Bronchial epithelial cell (primary cell): ENCODE results near the gene HTRA3. TPM values are rescaled to one million over a fixed set of nuclear protein-coding genes. Genes with fewer than 3 reads are reported as not detected.
A peak's percentile ranks its signal among the peaks of the same experiment; 100 is the strongest.

Source experiments
- DNase-seq: peaks from one replicate; pipeline ENCODE4 v3.0.0-alpha.2; 2010; ENCODE audit warnings: low read depth
- FAIRE-seq: peaks from 2 replicates; lab custom pipeline; 2011; peaks lifted over from hg19 to GRCh38; lab: Jason Lieb, UNC
- H3K27me3 ChIP-seq: 2 replicates; pipeline ENCODE4 v1.5.1; 2011; ENCODE audit warnings: low read length; ENCODE audit not compliant: control insufficient read depth, insufficient read depth
- H3K36me3 ChIP-seq: 2 replicates; pipeline ENCODE4 v1.5.1; 2011; ENCODE audit warnings: low read length; ENCODE audit not compliant: control insufficient read depth, insufficient read depth
- H3K4me3 ChIP-seq: 2 replicates; pipeline ENCODE4 v1.5.1; 2011; ENCODE audit warnings: mild to moderate bottlenecking, low read depth, low read length, control low read depth
- CTCF ChIP-seq: IDR thresholded peaks from 2 replicates; pipeline ENCODE4 v1.5.1; 2011; ENCODE audit warnings: mild to moderate bottlenecking, moderate library complexity, low read length, control low read depth, inconsistent platforms; ENCODE audit not compliant: insufficient read depth, severe bottlenecking
- total RNA-seq: library from RNA; depleted of rRNA; stranded (reverse); fragments of >200 nt; gene quantifications from 2 replicates; pipeline ENCODE4 v1.2.1, GENCODE V29; 2014

HTRA3 gene
- total RNA-seq, 1 donor from 2014 or later = 0.26 TPM

GRCh38 chr4:8311101-8312068, 41.8 kb downstream of the HTRA3 start:
- peak; percentile 77 for FAIRE-seq
- no peak for TF ChIP-seq CTCF

GRCh38 chr4:8312069-8312445, 42.5 kb downstream of the HTRA3 start:
- H3K4me3 ChIP-seq = no peak overlapping the region
- FAIRE-seq = no peak
- no peaks in the 10 kb centered on the region for H3K27me3 ChIP-seq
- no peaks in the 10 kb centered on the region for H3K36me3 ChIP-seq
- no peak for DNase-seq
- TF ChIP-seq CTCF = no peak

More at GRCh38 chr4:8311101-8312068, 41.8 kb downstream of the HTRA3 start:
- Histone ChIP-seq H3K27me3 (no peaks in the 10 kb centered on the region), H3K36me3 (no peaks in the 10 kb centered on the region), H3K4me3 (no peak overlapping the region)
- no peak for DNase-seq

- FAIRE-seq = no peak
- no peak overlapping the region for H3K4me3 ChIP-seq
- TF ChIP-seq CTCF = no peak
- no peaks in the 10 kb centered on the region for H3K36me3 ChIP-seq
- no peak for DNase-seq
- H3K27me3 ChIP-seq = no peaks in the 10 kb centered on the region
Observed at GRCh38 chr4:8312976-8313375, 43.4 kb downstream of the HTRA3 start.

GRCh38 chr4:8314691-8315255, 45.2 kb downstream of the HTRA3 start:
- H3K27me3 ChIP-seq = no peaks in the 10 kb centered on the region
- H3K4me3 ChIP-seq = no peak overlapping the region
- no peak for TF ChIP-seq CTCF
- no peaks in the 10 kb centered on the region for H3K36me3 ChIP-seq
- FAIRE-seq (no peak), DNase-seq (no peak)

- Histone ChIP-seq H3K4me3 (no peak overlapping the region), H3K27me3 (no peaks in the 10 kb centered on the region), H3K36me3 (no peaks in the 10 kb centered on the region)
- FAIRE-seq (peak; percentile 96), DNase-seq (peak; percentile 76)
- TF ChIP-seq CTCF = no peak
Observed at GRCh38 chr4:8315435-8316250, 46.1 kb downstream of the HTRA3 start.
